ENCODE measurements around the gene APOBR. TPM values are rescaled to one million over a fixed set of nuclear protein-coding genes. Genes with fewer than 3 reads are reported as not detected.

The APOBR gene
- total and polyA plus RNA-seq, 2 of the 13 experiments (the other 11 are each of a cell fraction or from before 2014, with no cell fraction given): 0.03 TPM; not detected in 1

- no peak for TF ChIP-seq HOMEZ (CRISPR knock-in tag; IDR thresholded peaks at IDR 0.05; ENCODE audit: low read depth)
- TF ChIP-seq ZNF350 (CRISPR knock-in tag; IDR thresholded peaks at IDR 0.05; ENCODE audit: borderline replicate concordance, low read depth): peak; percentile 45; the same call in 1 of the 2 replicates
- no peak for TF ChIP-seq ZFYVE20 (CRISPR knock-in tag; IDR thresholded peaks at IDR 0.05; ENCODE audit: borderline replicate concordance, low read depth)
- no peak for TF ChIP-seq RBFOX2 (IDR thresholded peaks at IDR 0.05; ENCODE audit: low read depth, low read length)
- peak; percentile 62 for TF ChIP-seq HNF1B (CRISPR knock-in tag; IDR thresholded peaks at IDR 0.05)
- TF ChIP-seq CERS6 (CRISPR knock-in tag; IDR thresholded peaks at IDR 0.05): no peak
- no peak for TF ChIP-seq SCMH1 (CRISPR knock-in tag; IDR thresholded peaks at IDR 0.05; ENCODE audit: borderline replicate concordance)
- 0 out of 2 replicates have a peak, but pooled peaks have one; percentile 60 for TF ChIP-seq KLF15 (CRISPR knock-in tag; IDR thresholded peaks at IDR 0.05; ENCODE audit: borderline replicate concordance)
- no peak for TF ChIP-seq ZNF232 (CRISPR knock-in tag; IDR thresholded peaks at IDR 0.05; ENCODE audit: borderline replicate concordance)
- TF ChIP-seq ZNF138 (CRISPR knock-in tag; IDR thresholded peaks at IDR 0.05; ENCODE audit: low read depth): no peak
- TF ChIP-seq ZSCAN31 (CRISPR knock-in tag; IDR thresholded peaks at IDR 0.05; ENCODE audit: low read depth): no peak
- TF ChIP-seq RBAK (CRISPR knock-in tag; IDR thresholded peaks at IDR 0.05): no peak
- no peak for TF ChIP-seq SNAPC4 (CRISPR knock-in tag; IDR thresholded peaks at IDR 0.05)
- no peak for TF ChIP-seq FOXO1 (CRISPR knock-in tag; IDR thresholded peaks at IDR 0.05)
- TF ChIP-seq SMYD3 (CRISPR knock-in tag; IDR thresholded peaks at IDR 0.05): no peak
- TF ChIP-seq CHD2 (IDR thresholded peaks at IDR 0.05; ENCODE audit: low read depth, low read length): no peak
- 0 out of 2 replicates have a peak, but pooled peaks have one; percentile 25 for TF ChIP-seq ZBTB38 (CRISPR knock-in tag; IDR thresholded peaks at IDR 0.05)
- TF ChIP-seq FOXA3 (CRISPR knock-in tag; IDR thresholded peaks at IDR 0.05): no peak
- TF ChIP-seq ZNF816 (CRISPR knock-in tag; IDR thresholded peaks at IDR 0.05; ENCODE audit: borderline replicate concordance): no peak
- no peak for TF ChIP-seq ZNF674 (CRISPR knock-in tag; IDR thresholded peaks at IDR 0.05; ENCODE audit: low read depth)
Measured at GRCh38 chr16:28531777-28532744, 37.6 kb downstream of the APOBR start (continued).

Data from HepG2 (cell line).